KMS-11 (cell line): Measurements from ENCODE around the gene SPOCK2.

Experiments used
- H2AFZ ChIP-seq: fragments of 200-600 bp; sonication (generic); 2 replicates; pipeline ENCODE4 v1.6.1; 2016; ENCODE audit warnings: antibody characterized with exemption, mixed run types, low read depth
- H3K27ac ChIP-seq: fragments of 200-600 bp; sonication (generic); 2 replicates; pipeline ENCODE4 v1.6.1; 2016; ENCODE audit warnings: mild to moderate bottlenecking, mixed run types
- H3K27me3 ChIP-seq: fragments of 200-600 bp; sonication (generic); 2 replicates; pipeline ENCODE4 v1.6.1; 2017; ENCODE audit warnings: mild to moderate bottlenecking, low read depth, mixed run types, moderate library complexity; ENCODE audit not compliant: insufficient read depth
- H3K36me3 ChIP-seq: fragments of 200-600 bp; sonication (generic); 2 replicates; pipeline ENCODE4 v1.6.1; 2017; ENCODE audit warnings: mild to moderate bottlenecking, mixed run types; ENCODE audit not compliant: insufficient read depth
- H3K4me1 ChIP-seq: fragments of 200-600 bp; sonication (generic); 2 replicates; pipeline ENCODE4 v1.6.1; 2016; ENCODE audit warnings: mild to moderate bottlenecking, low read depth, mixed run types; ENCODE audit not compliant: poor library complexity, severe bottlenecking
- H3K4me2 ChIP-seq: fragments of 200-600 bp; sonication (generic); 2 replicates; pipeline ENCODE4 v1.7.0; 2016; ENCODE audit warnings: mild to moderate bottlenecking, mixed run types
- H3K4me3 ChIP-seq: fragments of 200-600 bp; sonication (generic); IDR thresholded peaks from 2 replicates; pipeline ENCODE4 v1.6.1; 2017; ENCODE audit warnings: low read depth, low read length, mixed read lengths; ENCODE audit not compliant: insufficient read depth
- H3K79me2 ChIP-seq: fragments of 200-600 bp; sonication (generic); 2 replicates; pipeline ENCODE4 v1.6.1; 2016; ENCODE audit warnings: low read depth, mixed run types; ENCODE audit not compliant: insufficient read depth
- H3K9ac ChIP-seq: fragments of 200-600 bp; sonication (generic); 2 replicates; pipeline ENCODE4 v1.6.1; 2016; ENCODE audit warnings: mild to moderate bottlenecking, mixed run types
- H4K20me1 ChIP-seq: fragments of 200-600 bp; sonication (generic); 2 replicates; pipeline ENCODE4 v1.6.1; 2016; ENCODE audit warnings: mild to moderate bottlenecking, mixed run types; ENCODE audit not compliant: insufficient read depth
- TF ChIP-seq, protein P1 (sequence below): fragments of 200-600 bp; sonication (generic); conservative IDR thresholded peaks from 2 replicates; pipeline ENCODE4 v1.6.1; 2017; ENCODE audit warnings: low read depth, mild to moderate bottlenecking, antibody characterized with exemption, low read length, moderate library complexity, mixed read lengths

SPOCK2 gene

DNA sequence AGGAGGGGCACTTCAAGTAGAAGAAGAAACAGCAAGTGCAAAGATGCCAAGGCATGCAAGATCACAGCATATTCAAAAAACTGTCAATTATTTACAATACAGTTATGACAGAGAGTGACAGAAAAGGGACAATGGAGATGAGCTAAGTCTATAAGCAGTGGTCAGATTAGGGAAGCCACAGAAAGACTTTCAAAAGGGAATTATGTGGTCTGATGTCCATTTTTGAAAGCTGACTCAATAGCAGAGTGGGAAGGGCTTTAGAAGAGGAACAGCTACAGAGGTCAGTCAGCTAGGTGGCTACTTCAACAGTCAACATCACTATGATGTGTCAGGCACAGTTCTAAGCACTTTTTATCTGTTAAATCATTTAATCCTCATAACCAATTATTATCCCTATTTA lies 45.2 kb upstream of the SPOCK2 start:
- Histone ChIP-seq H3K4me1 (peaks cover 21% of the 10 kb centered on the region), H3K27me3 (no peaks in the 10 kb centered on the region), H3K27ac (no peak overlapping the region), H3K79me2 (no peaks in the 10 kb centered on the region), H4K20me1 (no peaks in the 10 kb centered on the region), H3K36me3 (no peaks in the 10 kb centered on the region), H3K9ac (no peak overlapping the region), H2AFZ (no peak overlapping the region), H3K4me2 (peak overlapping the region; percentile 8; the same call in 1 of the 2 replicates), H3K4me3 (no peak overlapping the region)
- TF ChIP-seq, protein P1, sequence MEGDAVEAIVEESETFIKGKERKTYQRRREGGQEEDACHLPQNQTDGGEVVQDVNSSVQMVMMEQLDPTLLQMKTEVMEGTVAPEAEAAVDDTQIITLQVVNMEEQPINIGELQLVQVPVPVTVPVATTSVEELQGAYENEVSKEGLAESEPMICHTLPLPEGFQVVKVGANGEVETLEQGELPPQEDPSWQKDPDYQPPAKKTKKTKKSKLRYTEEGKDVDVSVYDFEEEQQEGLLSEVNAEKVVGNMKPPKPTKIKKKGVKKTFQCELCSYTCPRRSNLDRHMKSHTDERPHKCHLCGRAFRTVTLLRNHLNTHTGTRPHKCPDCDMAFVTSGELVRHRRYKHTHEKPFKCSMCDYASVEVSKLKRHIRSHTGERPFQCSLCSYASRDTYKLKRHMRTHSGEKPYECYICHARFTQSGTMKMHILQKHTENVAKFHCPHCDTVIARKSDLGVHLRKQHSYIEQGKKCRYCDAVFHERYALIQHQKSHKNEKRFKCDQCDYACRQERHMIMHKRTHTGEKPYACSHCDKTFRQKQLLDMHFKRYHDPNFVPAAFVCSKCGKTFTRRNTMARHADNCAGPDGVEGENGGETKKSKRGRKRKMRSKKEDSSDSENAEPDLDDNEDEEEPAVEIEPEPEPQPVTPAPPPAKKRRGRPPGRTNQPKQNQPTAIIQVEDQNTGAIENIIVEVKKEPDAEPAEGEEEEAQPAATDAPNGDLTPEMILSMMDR: no peak

DNA sequence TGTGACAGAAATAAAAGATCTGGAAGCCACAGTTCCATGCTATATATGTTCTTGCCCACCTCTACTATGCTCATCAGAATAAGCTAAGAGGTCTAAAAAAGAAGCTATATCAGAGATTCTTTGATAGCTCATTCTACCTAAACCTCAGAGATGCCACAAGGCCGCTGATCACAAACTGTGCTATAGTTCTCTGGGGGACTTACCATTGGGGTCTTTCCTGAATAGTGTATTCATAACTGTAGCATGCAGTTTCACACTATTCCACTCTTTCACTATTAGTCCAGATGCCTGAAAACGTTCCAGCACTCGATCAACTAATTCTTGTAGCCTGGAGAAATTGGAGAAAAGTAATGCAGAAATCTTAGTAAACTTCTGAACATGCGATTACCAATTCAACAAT lies 44.5 kb upstream of the SPOCK2 start:
- Histone ChIP-seq H3K79me2 (no peaks in the 10 kb centered on the region), H3K4me1 (peaks cover 21% of the 10 kb centered on the region), H4K20me1 (no peaks in the 10 kb centered on the region), H3K27me3 (no peaks in the 10 kb centered on the region), H2AFZ (no peak overlapping the region), H3K4me3 (no peak overlapping the region), H3K36me3 (no peaks in the 10 kb centered on the region), H3K27ac (no peak overlapping the region), H3K4me2 (peak overlapping the region; percentile 8; the same call in 1 of the 2 replicates), H3K9ac (no peak overlapping the region)
- TF ChIP-seq, protein P1: no peak

DNA sequence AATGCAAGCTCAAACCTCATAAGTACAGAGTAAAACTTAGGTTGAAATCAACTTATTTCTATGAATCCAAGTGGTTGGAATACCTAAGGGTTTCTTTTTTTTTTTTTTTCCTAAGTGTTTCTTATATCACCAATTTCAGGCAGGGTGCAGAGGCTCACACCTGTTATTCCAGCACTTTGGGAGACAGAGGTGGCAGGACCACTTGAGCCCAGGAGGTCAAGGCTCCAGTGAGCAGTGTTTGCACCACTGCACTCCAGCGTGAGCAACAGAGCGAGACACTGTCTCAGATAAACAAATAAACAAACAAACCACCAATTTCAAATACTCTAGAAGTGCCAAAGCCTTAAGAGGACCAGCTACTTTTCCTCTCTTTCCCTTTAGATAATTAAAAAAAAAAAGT lies 39.2 kb upstream of the SPOCK2 start:
- Histone ChIP-seq H3K36me3 (no peaks in the 10 kb centered on the region), H3K27ac (no peak overlapping the region), H3K4me2 (no peak overlapping the region), H3K4me1 (peaks cover 12% of the 10 kb centered on the region), H3K79me2 (no peaks in the 10 kb centered on the region), H2AFZ (no peak overlapping the region), H3K9ac (no peak overlapping the region), H3K4me3 (no peak overlapping the region), H4K20me1 (no peaks in the 10 kb centered on the region), H3K27me3 (no peaks in the 10 kb centered on the region)
- TF ChIP-seq, protein P1: no peak

DNA sequence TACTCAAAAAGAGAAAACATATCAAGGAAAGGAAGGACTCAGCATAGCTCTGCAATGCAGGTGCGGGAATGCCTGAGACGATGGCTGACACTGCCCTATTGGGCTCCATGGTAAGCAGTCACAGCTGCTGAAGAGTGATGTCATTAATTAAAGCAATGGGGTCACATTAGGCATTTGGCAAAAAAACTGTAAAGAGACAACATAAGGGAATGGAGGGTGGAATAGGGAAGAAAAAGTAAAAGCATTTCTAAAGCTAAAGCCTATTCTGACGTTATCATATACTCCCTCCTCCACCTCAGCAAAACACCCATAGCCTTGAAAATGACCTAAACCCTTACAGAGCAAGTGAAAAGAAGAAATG lies 38.5 kb upstream of the SPOCK2 start:
- Histone ChIP-seq H3K27ac (no peak overlapping the region), H2AFZ (no peak overlapping the region), H4K20me1 (no peaks in the 10 kb centered on the region), H3K9ac (no peak overlapping the region), H3K4me2 (no peak overlapping the region), H3K36me3 (no peaks in the 10 kb centered on the region), H3K4me3 (no peak overlapping the region), H3K4me1 (peaks cover 7% of the 10 kb centered on the region), H3K79me2 (no peaks in the 10 kb centered on the region), H3K27me3 (no peaks in the 10 kb centered on the region)
- TF ChIP-seq, protein P1: no peak
